GM13977 (cell line): Measurements from ENCODE around the gene UBL4A.

ENCODE experiments used
- DNase-seq: peaks from one replicate; pipeline ENCODE4 v3.0.0; 2012; ENCODE audit warnings: low spot score
- CTCF ChIP-seq: IDR thresholded peaks from 2 replicates; pipeline ENCODE4 v1.5.1; 2012; ENCODE audit warnings: mild to moderate bottlenecking, control low read depth; ENCODE audit not compliant: insufficient read depth; ENCODE audit errors: extremely low read depth, missing control alignments
- in situ Hi-C: fragments of 300-500 bp; cut with MboI; formaldehyde crosslinking; loops from one replicate; pipeline ENCODE4 v1.12.0; 2022; ENCODE audit warnings: low sequenced_read_pairs, low pct_unique_long_range_greater_than_20kb, mixed read lengths, inconsistent platforms; ENCODE audit not compliant: unreplicated experiment

UBL4A gene

GRCh38 chrX:154473683-154474082 is 12.7 kb downstream of the UBL4A start:
- no peak for DNase-seq
- TF ChIP-seq CTCF, result no peak
- in situ Hi-C loops, result no loop called here

- no peak for DNase-seq
- in situ Hi-C loops, result no loop called here
- no peak for TF ChIP-seq CTCF
These were observed 13.5 kb downstream of the UBL4A start for GRCh38 chrX:154472685-154473632.

GRCh38 chrX:154471839-154472684 is 14.4 kb downstream of the UBL4A start:
- no peak for TF ChIP-seq CTCF
- DNase-seq, result no peak
- in situ Hi-C loops, result no loop called here

GRCh38 chrX:154470914-154471568 is 15.4 kb downstream of the UBL4A start:
- in situ Hi-C loops, result no loop called here
- no peak for TF ChIP-seq CTCF
- DNase-seq, result no peak

- in situ Hi-C loops, result no loop called here
- no peak for DNase-seq
- no peak for TF ChIP-seq CTCF
These were observed 16.0 kb downstream of the UBL4A start for GRCh38 chrX:154470434-154470833.

- DNase-seq, result no peak
- in situ Hi-C loops, result no loop called here
- no peak for TF ChIP-seq CTCF
These were observed 16.5 kb downstream of the UBL4A start for GRCh38 chrX:154469880-154470279.
